ENCODE measurements around the gene CHST12.

Gene CHST12

GRCh38 chr7:2479276-2480069 is 76.1 kb downstream of the CHST12 start:
- no peak for DNase-seq (ENCODE audit: low read depth)

GRCh38 chr7:2480070-2480408 is 76.6 kb downstream of the CHST12 start:
- DNase-seq (ENCODE audit: low read depth) = no peak

GRCh38 chr7:2481195-2481594 is 77.8 kb downstream of the CHST12 start:
- DNase-seq (ENCODE audit: low read depth) = no peak

- DNase-seq (ENCODE audit: low read depth) = no peak
Measured at GRCh38 chr7:2482725-2483451, 79.5 kb downstream of the CHST12 start.

GRCh38 chr7:2483494-2483893 is 80.1 kb downstream of the CHST12 start:
- no peak for DNase-seq (ENCODE audit: low read depth)

GRCh38 chr7:2484868-2485267 is 81.5 kb downstream of the CHST12 start:
- no peak for DNase-seq (ENCODE audit: low read depth)

- DNase-seq (ENCODE audit: low read depth) = no peak
Measured at GRCh38 chr7:2487586-2488271, 84.3 kb downstream of the CHST12 start.

- DNase-seq (ENCODE audit: low read depth) = no peak
Measured at GRCh38 chr7:2488272-2488645, 84.8 kb downstream of the CHST12 start.

- no peak for DNase-seq (ENCODE audit: low read depth)
Measured at GRCh38 chr7:2488681-2489080, 85.3 kb downstream of the CHST12 start.

GRCh38 chr7:2490181-2490651 is 86.8 kb downstream of the CHST12 start:
- no peak for DNase-seq (ENCODE audit: low read depth)

GRCh38 chr7:2492038-2492437 is 88.6 kb downstream of the CHST12 start:
- no peak for DNase-seq (ENCODE audit: low read depth)

GRCh38 chr7:2493205-2494164 is 90.1 kb downstream of the CHST12 start:
- DNase-seq (ENCODE audit: low read depth) = no peak

GRCh38 chr7:2494191-2495130 is 91.0 kb downstream of the CHST12 start:
- no peak for DNase-seq (ENCODE audit: low read depth)

GRCh38 chr7:2495418-2496299 is 92.2 kb downstream of the CHST12 start:
- no peak for DNase-seq (ENCODE audit: low read depth)

GRCh38 chr7:2496375-2496774 is 93.0 kb downstream of the CHST12 start:
- no peak for DNase-seq (ENCODE audit: low read depth)

- DNase-seq (ENCODE audit: low read depth) = no peak
Measured at GRCh38 chr7:2497065-2497464, 93.7 kb downstream of the CHST12 start.

GRCh38 chr7:2497500-2498336 is 94.3 kb downstream of the CHST12 start:
- no peak for DNase-seq (ENCODE audit: low read depth)
